Hepatocyte (in vitro differentiated cells): ENCODE measurements around the gene TREML1. TPM values are rescaled to one million over a fixed set of nuclear protein-coding genes. Genes with fewer than 3 reads are reported as not detected.

Source experiments
- DNase-seq: peaks from one replicate; pipeline ENCODE4 v3.0.0-alpha.2; 2016; ENCODE audit warnings: low spot score
- H2AFZ ChIP-seq: fragments of 200-600 bp; sonication (generic); 2 replicates; pipeline ENCODE4 v1.6.0; 2016; ENCODE audit warnings: antibody characterized with exemption, mild to moderate bottlenecking
- H3K27ac ChIP-seq: fragments of 200-600 bp; sonication (generic); 2 replicates; pipeline ENCODE4 v1.5.1; 2016; ENCODE audit warnings: mild to moderate bottlenecking
- H3K27me3 ChIP-seq: fragments of 200-600 bp; sonication (generic); 2 replicates; pipeline ENCODE4 v1.6.1; 2016
- H3K36me3 ChIP-seq: fragments of 200-600 bp; sonication (generic); replicated peaks from 2 replicates; pipeline ENCODE4 v1.5.1; 2016; ENCODE audit warnings: low read depth; ENCODE audit not compliant: insufficient read depth
- H3K4me1 ChIP-seq: fragments of 200-600 bp; sonication (generic); 2 replicates; pipeline ENCODE4 v1.5.1; 2016; ENCODE audit warnings: mild to moderate bottlenecking, moderate library complexity; ENCODE audit not compliant: insufficient read depth
- H3K4me2 ChIP-seq: fragments of 200-600 bp; sonication (generic); 2 replicates; pipeline ENCODE4 v1.6.0; 2016
- H3K4me3 ChIP-seq: fragments of 200-600 bp; sonication (generic); 2 replicates; pipeline ENCODE4 v1.5.1; 2016; ENCODE audit warnings: mild to moderate bottlenecking
- H3K79me2 ChIP-seq: fragments of 200-600 bp; sonication (generic); 2 replicates; pipeline ENCODE4 v1.6.0; 2017; ENCODE audit warnings: mild to moderate bottlenecking
- H3K9me2 ChIP-seq: fragments of 200-600 bp; sonication (generic); replicated peaks from 2 replicates; pipeline ENCODE4 v1.6.0; 2017; ENCODE audit warnings: mild to moderate bottlenecking; ENCODE audit not compliant: insufficient read depth
- H3K9me3 ChIP-seq: fragments of 200-600 bp; sonication (generic); 2 replicates; pipeline ENCODE4 v1.5.1; 2016; ENCODE audit warnings: low read depth, mild to moderate bottlenecking
- H4K20me1 ChIP-seq: fragments of 200-600 bp; sonication (generic); 2 replicates; pipeline ENCODE4 v1.6.0; 2016; ENCODE audit warnings: mild to moderate bottlenecking; ENCODE audit not compliant: insufficient read depth, poor library complexity, severe bottlenecking
- EZH2 ChIP-seq: fragments of 200-600 bp; sonication (generic); IDR thresholded peaks from 2 replicates; pipeline ENCODE4 v1.6.1; 2016; ENCODE audit warnings: antibody characterized with exemption, mild to moderate bottlenecking, borderline replicate concordance
- EZH2phosphoT487 ChIP-seq: fragments of 200-600 bp; sonication (generic); IDR thresholded peaks from one replicate; pipeline ENCODE4 v1.6.1; 2018; ENCODE audit warnings: antibody characterized with exemption, mild to moderate bottlenecking, low read depth, moderate library complexity; ENCODE audit not compliant: unreplicated experiment, severe bottlenecking
- WGBS: methylation state at CpG from one replicate; pipeline ENCODE4 v1.1.6; 2016; ENCODE audit warnings: low lambda C conversion rate; ENCODE audit errors: missing lambda C conversion rate; 5-methylcytosine and 5-hydroxymethylcytosine counted together
- polyA plus RNA-seq: library from polyadenylated mRNA; unstranded; fragments of >200 nt; fragmentation: Nextera tagmentation; extraction: Ambion mirVana; gene quantifications from 2 replicates; pipeline ENCODE4 v1.2.1, GENCODE V29; 2016
- total RNA-seq: library from RNA; depleted of rRNA; stranded (reverse); fragments of >200 nt; gene quantifications from 2 replicates; pipeline ENCODE4 v1.2.3, GENCODE V29; 2014
- TF ChIP-seq, protein P1 (sequence below): fragments of 200-600 bp; sonication (generic); IDR thresholded peaks from 2 replicates; pipeline ENCODE4 v1.5.1; 2016; ENCODE audit warnings: antibody characterized with exemption, mild to moderate bottlenecking; ENCODE audit not compliant: poor library complexity

TREML1 gene
- total and polyA plus RNA-seq, 2 experiments from 2014 or later, result not detected

DNA sequence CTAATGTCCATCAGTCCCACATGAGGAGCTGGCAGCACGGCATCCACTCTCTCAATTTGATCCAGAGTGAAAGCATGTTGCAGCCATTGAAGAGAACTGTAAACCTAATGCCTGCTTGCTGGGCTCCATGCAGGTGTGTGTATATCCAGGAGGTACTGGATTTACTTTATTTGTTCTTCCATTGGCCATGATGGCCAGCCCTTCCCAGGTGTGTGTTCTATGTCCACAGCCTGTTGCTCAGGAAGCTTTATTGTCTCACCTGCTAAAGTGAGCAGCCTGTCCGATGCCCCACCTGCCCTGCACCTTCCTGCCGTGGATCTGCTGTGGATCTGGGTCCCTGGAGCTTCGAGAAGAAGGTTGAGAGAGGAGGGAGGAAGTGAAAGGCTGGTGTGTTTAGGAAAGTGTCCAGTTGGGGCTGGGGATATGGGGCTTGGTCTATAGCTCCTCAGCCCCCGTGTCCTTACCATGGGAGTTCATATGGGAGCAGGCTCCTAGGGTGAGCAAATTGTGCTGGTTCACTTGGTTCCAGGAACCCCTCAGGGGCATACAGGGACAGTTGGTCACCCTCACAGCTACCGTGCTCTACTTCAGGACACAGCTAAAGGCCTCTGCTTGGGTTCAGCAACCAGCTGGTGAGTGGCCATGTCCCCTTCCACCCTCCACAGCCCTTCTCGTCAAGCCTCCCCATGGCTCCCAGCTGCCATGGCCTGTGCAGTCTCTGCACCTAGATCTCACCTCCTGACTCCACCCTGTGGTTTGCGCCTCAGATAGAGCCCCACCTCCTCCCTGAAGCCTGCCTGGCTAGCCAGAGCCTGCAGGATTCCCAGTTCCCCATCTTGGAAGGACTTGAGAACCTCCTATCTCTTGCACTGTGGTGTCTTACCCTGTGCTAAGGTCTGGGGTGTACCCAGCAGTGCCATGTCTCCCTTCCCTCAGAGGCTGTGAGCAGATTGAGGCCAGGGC is 34.1 kb upstream of the TREML1 start:
- no peaks in the 10 kb centered on the region for H3K9me3 ChIP-seq

DNA sequence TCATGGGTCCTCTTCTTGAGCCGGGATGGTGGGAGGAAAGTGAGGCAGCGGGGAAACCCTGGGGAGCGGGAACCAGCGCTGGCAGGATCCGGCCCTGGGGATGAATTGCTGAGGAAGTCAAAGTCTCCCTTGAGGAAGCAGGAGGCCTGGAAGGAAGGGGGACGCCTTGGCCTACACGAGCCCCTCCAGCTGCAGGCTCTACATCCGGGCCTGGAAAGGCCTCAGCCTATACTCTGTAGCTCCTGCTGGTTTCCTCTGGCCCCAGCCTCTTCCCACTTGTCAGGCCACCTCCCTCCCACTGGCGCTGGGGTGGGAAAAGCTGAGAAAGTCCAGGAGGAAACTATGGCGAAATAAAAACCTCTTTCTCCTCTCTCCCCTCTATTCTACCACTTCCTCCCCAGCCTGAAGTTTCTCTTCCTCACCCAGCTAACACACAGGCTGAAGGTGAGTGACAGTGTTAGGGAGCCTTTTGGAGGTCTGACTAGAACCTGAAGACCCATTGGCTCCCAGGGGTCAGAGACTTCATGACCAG is 31.9 kb upstream of the TREML1 start:
- no peak overlapping the region for H3K27ac ChIP-seq
- no peak overlapping the region for H3K4me3 ChIP-seq
- H3K9me2 ChIP-seq, result no peaks in the 10 kb centered on the region
- H2AFZ ChIP-seq, result no peak overlapping the region
- DNase-seq, result no peak
- no peak overlapping the region for H3K4me2 ChIP-seq
- H3K4me1 ChIP-seq, result no peaks in the 10 kb centered on the region
- no peaks in the 10 kb centered on the region for H3K36me3 ChIP-seq
- H3K9me3 ChIP-seq, result no peaks in the 10 kb centered on the region
- H4K20me1 ChIP-seq, result no peaks in the 10 kb centered on the region
- H3K79me2 ChIP-seq, result no peaks in the 10 kb centered on the region
- WGBS, result 91% methylated on average over 10 of the region's 10 CpGs
- no peaks in the 10 kb centered on the region for H3K27me3 ChIP-seq
- TF ChIP-seq, protein P1, sequence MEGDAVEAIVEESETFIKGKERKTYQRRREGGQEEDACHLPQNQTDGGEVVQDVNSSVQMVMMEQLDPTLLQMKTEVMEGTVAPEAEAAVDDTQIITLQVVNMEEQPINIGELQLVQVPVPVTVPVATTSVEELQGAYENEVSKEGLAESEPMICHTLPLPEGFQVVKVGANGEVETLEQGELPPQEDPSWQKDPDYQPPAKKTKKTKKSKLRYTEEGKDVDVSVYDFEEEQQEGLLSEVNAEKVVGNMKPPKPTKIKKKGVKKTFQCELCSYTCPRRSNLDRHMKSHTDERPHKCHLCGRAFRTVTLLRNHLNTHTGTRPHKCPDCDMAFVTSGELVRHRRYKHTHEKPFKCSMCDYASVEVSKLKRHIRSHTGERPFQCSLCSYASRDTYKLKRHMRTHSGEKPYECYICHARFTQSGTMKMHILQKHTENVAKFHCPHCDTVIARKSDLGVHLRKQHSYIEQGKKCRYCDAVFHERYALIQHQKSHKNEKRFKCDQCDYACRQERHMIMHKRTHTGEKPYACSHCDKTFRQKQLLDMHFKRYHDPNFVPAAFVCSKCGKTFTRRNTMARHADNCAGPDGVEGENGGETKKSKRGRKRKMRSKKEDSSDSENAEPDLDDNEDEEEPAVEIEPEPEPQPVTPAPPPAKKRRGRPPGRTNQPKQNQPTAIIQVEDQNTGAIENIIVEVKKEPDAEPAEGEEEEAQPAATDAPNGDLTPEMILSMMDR, result no peak
- no peak for TF ChIP-seq EZH2phosphoT487
- TF ChIP-seq EZH2, result no peak

More for the DNA sequence above, 34.1 kb upstream of the TREML1 start:
- H4K20me1 ChIP-seq, result no peaks in the 10 kb centered on the region
- no peaks in the 10 kb centered on the region for H3K27me3 ChIP-seq
- no peak for DNase-seq
- H3K9me2 ChIP-seq, result no peaks in the 10 kb centered on the region
- H2AFZ ChIP-seq, result no peak overlapping the region
- H3K4me3 ChIP-seq, result no peak overlapping the region
- 88% methylated on average over 8 of the region's 8 CpGs for WGBS
- H3K79me2 ChIP-seq, result no peaks in the 10 kb centered on the region
- no peaks in the 10 kb centered on the region for H3K36me3 ChIP-seq
- H3K27ac ChIP-seq, result no peak overlapping the region
- no peak overlapping the region for H3K4me2 ChIP-seq
- no peaks in the 10 kb centered on the region for H3K4me1 ChIP-seq
- TF ChIP-seq EZH2, result no peak
- TF ChIP-seq, protein P1, result no peak
- no peak for TF ChIP-seq EZH2phosphoT487

DNA sequence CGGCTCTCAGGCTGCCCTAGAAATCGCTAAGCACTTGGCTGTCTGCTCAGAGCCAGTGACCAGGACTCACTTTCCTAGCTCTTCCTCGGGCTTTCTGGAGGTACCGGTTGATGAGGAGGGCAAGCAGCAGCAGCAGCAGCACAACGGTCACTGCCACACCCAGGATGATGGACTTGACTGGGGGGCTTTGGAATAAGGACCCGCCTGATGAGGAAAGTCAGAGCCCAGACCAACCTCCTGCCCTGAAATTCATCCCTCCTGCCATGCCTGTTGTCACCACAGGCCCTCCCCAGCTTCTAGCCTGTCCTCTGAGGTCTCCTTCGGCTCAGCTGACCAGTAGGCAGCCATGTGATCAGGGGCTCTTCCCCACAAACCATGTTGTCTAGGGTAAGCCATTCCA is 30.6 kb upstream of the TREML1 start:
- DNase-seq, result no peak
- Histone ChIP-seq H3K4me3 (no peak overlapping the region), H3K79me2 (no peaks in the 10 kb centered on the region), H3K9me3 (no peaks in the 10 kb centered on the region), H3K27ac (no peak overlapping the region), H3K27me3 (no peaks in the 10 kb centered on the region), H3K36me3 (no peaks in the 10 kb centered on the region), H2AFZ (no peak overlapping the region), H3K9me2 (no peaks in the 10 kb centered on the region), H4K20me1 (no peaks in the 10 kb centered on the region), H3K4me1 (no peaks in the 10 kb centered on the region), H3K4me2 (no peak overlapping the region)
- TF ChIP-seq, protein P1, result no peak
- WGBS, result 88% methylated on average over 7 of the region's 7 CpGs
